T-helper 17 cell (primary cell): ENCODE measurements around the gene STRN4. TPM values are rescaled to one million over a fixed set of nuclear protein-coding genes. Genes with fewer than 3 reads are reported as not detected.
"Not testable (repeated sequence)": the region's sequence is repeated elsewhere in the genome, so short reads cannot be mapped to it uniquely, and the experiment has no call there.

Experiments
- ATAC-seq: fragments of 150-1000 bp; cut with Tn5 transposase; 2 replicates; pipeline ENCODE4 v1.10.0; 2021; ENCODE audit warnings: mild to moderate bottlenecking, moderate library complexity
- DNase-seq, 3 donors: peaks; one replicate each; pipeline versions ENCODE4 v3.0.0 to v3.0.0-alpha.2; 2020 to 2021
- H3K9me3 ChIP-seq: one replicate; pipeline ENCODE4 v1.7.0; 2013; ENCODE audit warnings: low read length, mild to moderate bottlenecking; ENCODE audit not compliant: control insufficient read depth, poor library complexity, severe bottlenecking
- H3K27ac Mint-ChIP-seq: one replicate; pipeline ENCODE4 v1.8.0; 2022; ENCODE audit warnings: mild to moderate bottlenecking, moderate library complexity, mixed read lengths
- H3K27me3 Mint-ChIP-seq: one replicate; pipeline ENCODE4 v1.8.0; 2022; ENCODE audit warnings: mixed read lengths
- H3K36me3 Mint-ChIP-seq: one replicate; pipeline ENCODE4 v1.8.0; 2022; ENCODE audit warnings: low read depth, mixed read lengths
- H3K4me1 Mint-ChIP-seq: one replicate; pipeline ENCODE4 v1.8.0; 2022; ENCODE audit warnings: mild to moderate bottlenecking, mixed read lengths
- H3K4me3 Mint-ChIP-seq: one replicate; pipeline ENCODE4 v1.8.0; 2022; ENCODE audit warnings: mild to moderate bottlenecking, moderate library complexity, mixed read lengths
- total RNA-seq, 4 donors: library from RNA in 2 of 4; stranded (reverse) in 2 of 4; gene quantifications; one replicate each; pipeline ENCODE4 v1.2.3 and lab custom pipeline; 2022 to 2026

The STRN4 gene
- total RNA-seq, 2 donors from 2014 or later: 108 to 145 TPM

DNA sequence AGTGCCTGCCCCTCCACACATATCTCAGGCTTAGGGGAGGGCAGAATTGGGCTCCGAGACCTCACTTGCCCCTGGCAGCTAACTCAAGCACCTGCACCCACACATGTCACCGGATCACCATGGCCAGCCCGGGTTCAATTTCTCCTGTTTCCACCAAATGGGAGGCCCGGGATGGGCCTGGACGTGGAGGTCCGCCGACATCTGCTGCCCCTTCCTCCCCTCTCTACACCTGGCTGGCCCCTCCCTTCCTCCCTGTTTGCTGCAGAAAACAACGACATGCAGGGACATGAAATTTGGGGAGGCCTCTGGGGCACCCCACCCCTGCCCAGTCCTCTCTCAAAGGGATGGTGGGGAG lies 30.7 kb downstream of the STRN4 start:
- H3K9me3 ChIP-seq: no peaks in the 10 kb centered on the region
- Mint-ChIP-seq H3K4me1 (peaks cover 44% of the 10 kb centered on the region), H3K27me3 (no peaks in the 10 kb centered on the region), H3K36me3 (peaks cover 2% of the 10 kb centered on the region), H3K4me3 (peak overlapping the region; percentile 97), H3K27ac (peak overlapping the region; percentile 94)
- DNase-seq: no peak
- ATAC-seq: no peak

- ATAC-seq: peak; percentile 57
- Mint-ChIP-seq H3K4me3 (peak overlapping the region; percentile 97), H3K36me3 (peaks cover 2% of the 10 kb centered on the region), H3K27ac (peak overlapping the region; percentile 94), H3K4me1 (peaks cover 42% of the 10 kb centered on the region), H3K27me3 (no peaks in the 10 kb centered on the region)
- no peaks in the 10 kb centered on the region for H3K9me3 ChIP-seq
- peak in 1 of 3 donors; percentile 41 for DNase-seq
Observed at GRCh38 chr19:46714444-46715106, 31.7 kb downstream of the STRN4 start.

DNA sequence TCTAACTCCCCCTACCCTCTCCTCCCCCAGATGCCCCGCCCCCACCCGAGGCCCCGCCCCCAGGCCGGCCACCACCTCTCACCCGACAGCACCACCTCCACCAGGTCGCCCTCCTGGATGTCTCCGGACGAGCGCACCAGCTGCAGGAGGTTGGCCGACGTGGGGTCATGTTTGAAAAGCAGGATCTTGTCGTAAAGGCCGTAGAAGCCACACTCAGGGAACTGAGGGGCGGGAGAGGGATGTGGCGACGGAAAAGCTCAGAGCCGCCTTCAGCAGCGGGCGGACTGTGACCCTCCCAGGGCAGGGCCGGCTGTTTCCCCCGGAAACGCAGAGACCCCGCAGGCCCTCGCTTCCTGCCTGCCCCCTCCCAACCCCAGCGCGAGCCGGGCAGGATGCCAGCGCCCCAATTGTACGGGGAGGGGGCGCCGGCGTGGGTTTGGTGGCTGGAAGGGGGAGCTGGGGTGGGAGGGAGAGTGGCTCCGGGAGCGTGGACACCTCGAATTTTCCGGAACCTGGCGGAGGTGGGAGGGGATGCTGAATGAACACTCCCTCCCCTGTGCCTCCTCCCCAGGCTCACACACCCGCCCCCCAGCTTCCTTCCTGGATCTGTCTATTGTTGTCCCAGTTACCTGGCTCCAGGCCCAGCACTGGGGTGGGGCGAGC lies 32.3 kb downstream of the STRN4 start:
- H3K27me3 Mint-ChIP-seq: no peaks in the 10 kb centered on the region
- peak overlapping the region; percentile 94 for H3K27ac Mint-ChIP-seq
- ATAC-seq: peak; percentile 66
- no peaks in the 10 kb centered on the region for H3K9me3 ChIP-seq
- peaks cover 36% of the 10 kb centered on the region for H3K4me1 Mint-ChIP-seq
- DNase-seq: peak; percentile 54 to 74 (median 69)
- H3K36me3 Mint-ChIP-seq: peaks cover 2% of the 10 kb centered on the region
- peak overlapping the region; percentile 97 for H3K4me3 Mint-ChIP-seq

GRCh38 chr19:46712768-46713338 lies 33.4 kb downstream of the STRN4 start:
- H3K27me3 Mint-ChIP-seq, H3K36me3 Mint-ChIP-seq, H3K9me3 ChIP-seq, ATAC-seq, DNase-seq: not testable (repeated sequence)
- Mint-ChIP-seq H3K4me3 (peak overlapping the region; percentile 97), H3K4me1 (peaks cover 26% of the 10 kb centered on the region), H3K27ac (peak overlapping the region; percentile 94)

GRCh38 chr19:46710687-46711086 lies 35.6 kb downstream of the STRN4 start:
- H3K27me3 Mint-ChIP-seq: no peaks in the 10 kb centered on the region
- no peak for ATAC-seq
- H3K4me3 Mint-ChIP-seq: no peak overlapping the region
- peaks cover 21% of the 10 kb centered on the region for H3K4me1 Mint-ChIP-seq
- no peak overlapping the region for H3K27ac Mint-ChIP-seq
- no peak for DNase-seq
- H3K9me3 ChIP-seq: no peaks in the 10 kb centered on the region
- peaks cover 2% of the 10 kb centered on the region for H3K36me3 Mint-ChIP-seq

GRCh38 chr19:46704379-46705076 lies 41.7 kb downstream of the STRN4 start:
- DNase-seq (peak; percentile 72 to 91 (median 77)), ATAC-seq (peak; percentile 95)
- H3K27ac Mint-ChIP-seq: peak overlapping the region; percentile 96
- H3K36me3 Mint-ChIP-seq: no peaks in the 10 kb centered on the region
- H3K4me3 Mint-ChIP-seq: peak overlapping the region; percentile 52
- no peaks in the 10 kb centered on the region for H3K27me3 Mint-ChIP-seq
- H3K4me1 Mint-ChIP-seq: peaks cover 17% of the 10 kb centered on the region
- no peaks in the 10 kb centered on the region for H3K9me3 ChIP-seq

DNA sequence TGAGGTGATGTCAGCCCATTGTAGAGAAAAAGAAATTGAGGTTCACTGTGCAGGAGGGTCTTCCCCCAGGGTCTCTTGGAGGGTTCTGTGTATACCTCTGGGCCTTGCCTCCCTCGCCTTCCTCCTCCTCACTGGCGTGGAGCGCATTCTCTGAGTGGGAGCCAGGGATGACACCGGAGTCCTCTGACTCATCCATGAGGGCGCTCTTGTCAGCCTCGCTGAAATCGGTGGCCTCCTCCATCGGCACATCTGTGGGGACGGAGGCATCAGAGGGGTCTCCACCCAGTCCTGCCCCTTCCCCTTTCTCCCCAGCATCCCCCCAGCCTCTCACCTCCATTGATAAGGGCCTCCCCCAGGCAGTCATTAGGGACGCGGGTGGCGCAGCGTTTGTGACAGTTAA lies 45.5 kb downstream of the STRN4 start:
- peaks cover 4% of the 10 kb centered on the region for H3K36me3 Mint-ChIP-seq
- DNase-seq (no peak), ATAC-seq (no peak)
- no peaks in the 10 kb centered on the region for H3K27me3 Mint-ChIP-seq
- H3K4me3 Mint-ChIP-seq: no peak overlapping the region
- peaks cover 13% of the 10 kb centered on the region for H3K4me1 Mint-ChIP-seq
- no peak overlapping the region for H3K27ac Mint-ChIP-seq
- no peaks in the 10 kb centered on the region for H3K9me3 ChIP-seq

DNA sequence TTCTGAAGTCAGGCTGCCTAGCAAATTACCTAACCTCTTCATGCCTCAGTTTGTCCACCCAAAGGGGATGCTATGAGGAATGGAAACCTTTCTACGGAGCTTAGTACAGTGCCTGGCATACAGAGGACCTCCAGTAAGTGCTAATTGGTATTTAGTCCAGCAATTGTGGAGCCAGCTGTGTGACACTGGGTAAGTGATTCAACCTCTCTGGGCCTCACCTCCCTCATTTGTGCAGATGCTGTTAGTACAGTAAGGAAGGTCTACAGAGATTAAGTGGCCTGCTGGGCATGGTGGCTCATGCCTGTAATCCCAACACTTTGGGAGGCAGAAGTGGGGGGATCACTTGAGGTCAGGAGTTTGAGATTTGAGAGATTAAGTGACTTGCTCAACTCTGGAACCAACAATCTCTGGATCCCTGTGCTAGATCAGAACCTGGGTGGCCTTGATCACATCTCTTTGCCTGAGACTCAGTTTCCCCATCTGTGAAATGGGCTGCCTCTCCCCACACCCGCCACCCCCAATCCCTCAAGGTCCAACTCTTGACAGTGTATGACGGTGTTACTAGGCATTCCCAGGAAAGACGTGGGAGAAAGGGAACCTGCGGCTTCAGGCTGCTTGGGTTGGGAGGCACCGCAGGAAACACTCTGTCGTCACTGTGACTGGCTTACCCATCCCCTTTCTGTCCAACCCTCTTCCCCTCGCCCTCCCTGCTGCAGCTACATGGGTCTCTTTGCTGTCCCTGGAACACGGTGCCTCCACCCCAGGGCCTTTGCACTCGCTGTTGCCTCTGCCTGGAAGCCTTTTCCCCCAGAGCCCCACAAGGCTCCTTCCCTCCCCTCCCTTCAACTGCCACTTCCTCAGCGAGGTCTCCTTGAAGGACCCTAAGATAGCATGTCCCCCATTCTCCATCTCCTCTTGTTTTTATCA lies 47.6 kb downstream of the STRN4 start:
- H3K27ac Mint-ChIP-seq: no peak overlapping the region
- no peak for ATAC-seq
- H3K36me3 Mint-ChIP-seq: peaks cover 6% of the 10 kb centered on the region

GRCh38 chr19:46697204-46697960 lies 48.9 kb downstream of the STRN4 start:
- peaks cover 14% of the 10 kb centered on the region for H3K36me3 Mint-ChIP-seq
- ATAC-seq: no peak
- no peak overlapping the region for H3K4me3 Mint-ChIP-seq
- peaks cover 8% of the 10 kb centered on the region for H3K4me1 Mint-ChIP-seq
- no peaks in the 10 kb centered on the region for H3K9me3 ChIP-seq
- no peaks in the 10 kb centered on the region for H3K27me3 Mint-ChIP-seq
- no peak for DNase-seq
- H3K27ac Mint-ChIP-seq: no peak overlapping the region

More for the DNA sequence above, 47.6 kb downstream of the STRN4 start:
- Mint-ChIP-seq H3K4me1 (peaks cover 2% of the 10 kb centered on the region), H3K4me3 (no peak overlapping the region), H3K27me3 (no peaks in the 10 kb centered on the region)
- DNase-seq: no peak
- H3K9me3 ChIP-seq: no peaks in the 10 kb centered on the region

- DNase-seq (no peak), ATAC-seq (no peak)
- Mint-ChIP-seq H3K36me3 (peaks cover 17% of the 10 kb centered on the region), H3K4me1 (peaks cover 8% of the 10 kb centered on the region), H3K27me3 (no peaks in the 10 kb centered on the region), H3K4me3 (no peak overlapping the region), H3K27ac (peak overlapping the region; percentile 49)
- H3K9me3 ChIP-seq: no peaks in the 10 kb centered on the region
Observed at GRCh38 chr19:46696866-46697203, 49.4 kb downstream of the STRN4 start.

GRCh38 chr19:46696052-46696451 lies 50.2 kb downstream of the STRN4 start:
- Mint-ChIP-seq H3K36me3 (peaks cover 17% of the 10 kb centered on the region), H3K27me3 (no peaks in the 10 kb centered on the region), H3K27ac (peak overlapping the region; percentile 49), H3K4me1 (peaks cover 5% of the 10 kb centered on the region), H3K4me3 (no peak overlapping the region)
- no peaks in the 10 kb centered on the region for H3K9me3 ChIP-seq
- ATAC-seq (no peak), DNase-seq (no peak)

GRCh38 chr19:46693760-46694159 lies 52.5 kb downstream of the STRN4 start:
- no peaks in the 10 kb centered on the region for H3K27me3 Mint-ChIP-seq
- H3K27ac Mint-ChIP-seq: no peak overlapping the region
- ATAC-seq: no peak
- H3K4me3 Mint-ChIP-seq: no peak overlapping the region
- no peaks in the 10 kb centered on the region for H3K9me3 ChIP-seq
- no peak for DNase-seq
- H3K36me3 Mint-ChIP-seq: peaks cover 22% of the 10 kb centered on the region
- peaks cover 5% of the 10 kb centered on the region for H3K4me1 Mint-ChIP-seq
